ENCODE measurements around the gene DNAJC13. TPM values are rescaled to one million over a fixed set of nuclear protein-coding genes. Genes with fewer than 3 reads are reported as not detected.

DNAJC13 gene
- total RNA-seq, 1 experiment from 2014 or later: 34.8 TPM

Other genes starting within 250 kb of the DNAJC13 start
- gene ACP3, start 100.1 kb upstream of the DNAJC13 start, total RNA-seq (2014; rRNA removed; shearing (Covaris generic)): 1.2 TPM in 1 of 2 replicates, not detected in the other
- gene ACKR4, start 179.8 kb downstream of the DNAJC13 start, total RNA-seq (2014; rRNA removed; shearing (Covaris generic)): not detected in 2 replicates
- 10.4 and 11.8 TPM in 2 replicates for gene ACAD11, start 242.3 kb downstream of the DNAJC13 start, total RNA-seq (2014; rRNA removed; shearing (Covaris generic))
- gene UBA5, start 242.8 kb downstream of the DNAJC13 start, total RNA-seq (2014; rRNA removed; shearing (Covaris generic)): 28.7 and 35.0 TPM in 2 replicates

Measured in H4 (cell line).